ENCODE data around the gene RHBDL1.

Gene RHBDL1

GRCh38 chr16:678858-679813 lies 3.7 kb downstream of the RHBDL1 start:
- TF ChIP-seq CTCF (IDR thresholded peaks at IDR 0.05; ENCODE audit: extremely low read depth, insufficient read depth, missing control alignments), result no peak
- in situ Hi-C loops (cut with MboI; ENCODE audit: low pct_unique_long_range_greater_than_20kb, low sequenced_read_pairs, unreplicated experiment), result no loop called here
- peak; percentile 70 for DNase-seq (ENCODE audit: low spot score)

- DNase-seq (ENCODE audit: low spot score), result peak; percentile 92
- no peak for TF ChIP-seq CTCF (IDR thresholded peaks at IDR 0.05; ENCODE audit: extremely low read depth, insufficient read depth, missing control alignments)
These were observed 4.5 kb downstream of the RHBDL1 start, which contains the start of gene STUB1 for GRCh38 chr16:679814-680624. STUB1 (plus strand) TSS chr16:680410; CDS start chr16:680526, 116 bp downstream.

GRCh38 chr16:680625-680945 lies 5.1 kb downstream of the RHBDL1 start:
- TF ChIP-seq CTCF (IDR thresholded peaks at IDR 0.05; ENCODE audit: extremely low read depth, insufficient read depth, missing control alignments), result no peak
- in situ Hi-C loops (cut with MboI; ENCODE audit: low pct_unique_long_range_greater_than_20kb, low sequenced_read_pairs, unreplicated experiment), result no loop called here
- DNase-seq (ENCODE audit: low spot score), result no peak

More at GRCh38 chr16:679814-680624, 4.5 kb downstream of the RHBDL1 start, which contains the start of gene STUB1:
- in situ Hi-C loops (cut with MboI; ENCODE audit: low pct_unique_long_range_greater_than_20kb, low sequenced_read_pairs, unreplicated experiment), result no loop called here

- in situ Hi-C loops (cut with MboI; ENCODE audit: low pct_unique_long_range_greater_than_20kb, low sequenced_read_pairs, unreplicated experiment), result no loop called here
- no peak for DNase-seq (ENCODE audit: low spot score)
- peak; percentile 25 for TF ChIP-seq CTCF (IDR thresholded peaks at IDR 0.05; ENCODE audit: extremely low read depth, insufficient read depth, missing control alignments)
These were observed 5.7 kb downstream of the RHBDL1 start for GRCh38 chr16:680967-681745.

- no peak for TF ChIP-seq CTCF (IDR thresholded peaks at IDR 0.05; ENCODE audit: extremely low read depth, insufficient read depth, missing control alignments)
- in situ Hi-C loops (cut with MboI; ENCODE audit: low pct_unique_long_range_greater_than_20kb, low sequenced_read_pairs, unreplicated experiment), result no loop called here
- no peak for DNase-seq (ENCODE audit: low spot score)
These were observed 6.4 kb downstream of the RHBDL1 start for GRCh38 chr16:681746-682427.

Measured in GM13977 (cell line).